HepG2 (cell line): ENCODE data around the gene MGA.

Source experiments
- CTCF ChIP-seq: sonication (generic); formaldehyde crosslinking; IDR thresholded peaks from 2 replicates; pipeline ENCODE4 v1.5.0; 2020; ENCODE audit warnings: mild to moderate bottlenecking, missing genetic modification reagents, moderate library complexity
- HNRNPH1 ChIP-seq: fragments of 200-400 bp; formaldehyde crosslinking; optimal IDR thresholded peaks from 2 replicates; pipeline ENCODE3; 2017; ENCODE audit warnings: mild to moderate bottlenecking, low read depth, low read length
- MXI1 ChIP-seq: IDR thresholded peaks from 3 replicates; pipeline ENCODE4 v1.6.1; 2012; ENCODE audit warnings: low read depth, low read length, inconsistent platforms, borderline replicate concordance
- SMARCC2 ChIP-seq: fragments of 450-650 bp; IDR thresholded peaks from 2 replicates; pipeline ENCODE4 v1.6.1; 2017; ENCODE audit warnings: antibody characterized with exemption, mild to moderate bottlenecking
- TP53 ChIP-seq: sonication (generic); formaldehyde crosslinking; conservative IDR thresholded peaks from 2 replicates; pipeline ENCODE4 v1.4.0; 2020; ENCODE audit warnings: missing genetic modification reagents
- ZKSCAN8 ChIP-seq: IDR thresholded peaks from 2 replicates; pipeline ENCODE4 v1.6.1; 2016; ENCODE audit warnings: borderline replicate concordance, missing genetic modification reagents, missing compliant biosample characterization
- ZNF768 ChIP-seq: sonication (generic); formaldehyde crosslinking; IDR thresholded peaks from 2 replicates; pipeline ENCODE4 v1.4.0; 2020; ENCODE audit warnings: missing genetic modification reagents

DNA sequence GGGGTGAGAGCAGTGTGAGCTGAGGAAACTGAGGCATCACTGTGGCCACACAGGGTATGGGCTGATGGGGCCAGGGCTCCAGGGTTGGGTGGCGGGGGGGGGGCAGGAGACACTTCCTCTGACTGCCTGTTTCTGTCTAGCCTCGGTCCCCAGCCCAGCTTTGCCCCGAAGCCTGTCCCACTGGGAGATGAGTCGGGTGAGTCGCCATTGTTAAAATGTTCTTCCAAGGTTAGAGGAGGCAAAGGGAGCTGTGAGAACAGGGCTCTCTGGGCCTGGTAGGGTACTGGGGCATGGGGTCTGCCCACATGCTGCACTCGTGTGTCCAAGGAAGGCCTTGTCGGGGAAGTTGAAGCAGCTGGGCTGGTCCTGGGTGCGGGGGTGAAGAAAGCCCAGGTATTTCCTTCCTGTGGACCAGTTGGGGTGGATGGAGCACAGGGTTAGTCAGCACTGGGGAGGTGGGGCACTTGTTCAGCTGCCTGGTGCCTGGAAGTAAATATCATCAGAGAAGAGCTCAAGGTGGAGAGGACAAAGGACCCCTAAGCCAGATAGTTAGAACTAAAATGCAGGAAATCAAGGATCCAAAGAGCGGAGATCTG, 159.3 kb downstream of the MGA start:
- TF ChIP-seq HNRNPH1 (no peak), ZNF768 (CRISPR knock-in tag) (no peak), CTCF (CRISPR knock-in tag) (no peak), SMARCC2 (no peak), MXI1 (no peak), ZKSCAN8 (CRISPR knock-in tag) (no peak), TP53 (CRISPR knock-in tag) (no peak)
